HUDEP-2 (cell line): ENCODE measurements around the gene LMO2.
A peak's percentile ranks its signal among the peaks of the same experiment; 100 is the strongest.

ENCODE experiments used
- DNase-seq, 76 experiments: peaks; one replicate each; lab custom pipeline; 2025; ENCODE audit not compliant: unreplicated experiment in 76 of 76; lab: John Stamatoyannopoulos, UW

Gene LMO2

GRCh38 chr11:33916736-33917135 is 24.9 kb upstream of the LMO2 start:
- no peak for DNase-seq

DNA sequence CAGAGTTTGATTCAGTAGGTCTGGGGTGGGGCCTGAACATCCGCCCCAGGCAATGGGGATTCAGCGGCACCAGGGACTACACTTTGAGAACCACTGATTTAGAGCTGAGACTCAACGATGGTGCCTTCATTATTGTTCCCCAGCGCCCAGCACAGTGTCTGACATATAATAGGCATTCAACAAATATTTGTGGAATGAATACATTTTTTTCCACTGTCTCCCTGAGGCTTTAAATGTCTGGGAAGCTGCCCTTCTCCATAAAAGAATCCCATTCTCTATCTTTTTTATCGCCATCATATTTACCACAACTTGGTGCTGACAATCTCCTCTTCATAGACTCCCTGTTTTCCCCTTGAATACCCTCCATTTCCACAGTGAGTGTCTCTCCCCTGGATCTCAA is 23.6 kb upstream of the LMO2 start:
- DNase-seq: no peak

GRCh38 chr11:33913991-33914390 is 22.1 kb upstream of the LMO2 start:
- no peak for DNase-seq

- peak in 29 of 76 experiments; percentile 8 to 55 (median 23) for DNase-seq
Measured at GRCh38 chr11:33912405-33913361, 20.8 kb upstream of the LMO2 start.

GRCh38 chr11:33910958-33911339 is 19.1 kb upstream of the LMO2 start:
- no peak for DNase-seq

DNA sequence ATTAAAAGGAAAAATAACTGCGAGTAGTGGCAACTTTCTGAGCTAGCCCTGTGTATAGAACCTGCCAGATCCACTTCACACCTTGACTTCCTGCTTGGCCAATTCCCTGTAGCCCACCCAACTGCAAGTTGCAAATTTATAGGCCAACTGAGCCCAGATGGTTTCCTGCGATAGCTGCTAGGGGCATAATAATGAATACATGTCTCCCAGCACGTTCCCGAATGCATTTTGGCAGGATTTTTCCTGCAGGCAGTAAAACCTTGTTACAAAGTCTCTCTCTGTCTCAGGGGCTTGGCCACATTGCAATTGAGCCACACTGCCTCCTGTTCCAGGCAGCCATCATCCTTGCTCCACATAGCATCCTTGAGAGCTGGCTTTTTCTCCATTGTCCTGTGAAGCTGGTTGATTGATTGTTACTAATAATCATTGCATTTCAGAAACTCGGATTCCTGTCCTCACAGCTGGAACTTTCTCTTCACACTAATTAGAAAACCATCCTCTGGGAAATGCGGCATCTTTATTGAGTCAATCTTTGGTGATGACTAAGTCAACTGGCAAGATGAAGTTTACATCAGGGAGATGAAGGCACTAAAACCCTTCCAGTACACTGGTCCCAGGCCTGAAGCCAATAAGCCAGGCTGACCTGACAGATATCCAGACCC is 18.6 kb upstream of the LMO2 start:
- DNase-seq: no peak

- no peak for DNase-seq
Measured at GRCh38 chr11:33909552-33909951, 17.7 kb upstream of the LMO2 start.

DNA sequence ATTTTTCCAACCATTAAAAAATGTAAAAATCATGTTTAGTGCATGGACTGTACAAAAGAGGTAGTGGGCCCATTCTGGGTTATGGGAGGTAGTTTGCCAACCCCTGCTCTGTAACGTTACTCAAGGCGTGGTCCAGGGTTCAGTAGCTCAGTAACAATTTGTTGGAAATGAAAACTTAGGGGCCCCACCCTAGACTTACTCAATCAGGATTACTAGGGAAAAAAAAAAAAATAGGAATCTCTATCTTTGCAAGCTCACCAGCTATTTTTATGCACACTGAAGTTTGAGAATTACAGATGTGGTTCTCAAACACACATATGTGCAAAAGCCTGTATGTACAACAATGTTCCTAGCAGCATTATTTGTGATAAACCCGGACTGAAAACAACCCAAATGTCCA is 17.3 kb upstream of the LMO2 start:
- no peak for DNase-seq

DNA sequence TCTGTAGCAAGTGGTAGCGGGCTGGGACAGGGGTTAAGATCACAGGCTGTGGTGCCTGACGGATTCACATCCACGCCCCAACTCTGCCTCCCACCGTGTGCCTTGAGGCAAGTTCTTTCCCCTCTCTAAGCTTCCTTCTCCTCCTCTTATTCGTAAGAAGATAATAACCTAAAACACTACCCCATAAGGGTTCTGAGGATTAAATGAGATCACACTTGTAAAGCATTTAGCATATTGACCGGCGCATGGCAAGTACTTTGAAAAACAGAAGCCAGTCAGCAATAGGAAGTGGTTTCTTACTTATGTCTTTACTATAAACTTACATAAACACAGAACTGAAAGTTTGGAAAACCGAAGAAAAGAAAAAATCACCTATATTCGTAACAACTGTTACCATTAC is 15.5 kb upstream of the LMO2 start:
- DNase-seq: no peak

DNA sequence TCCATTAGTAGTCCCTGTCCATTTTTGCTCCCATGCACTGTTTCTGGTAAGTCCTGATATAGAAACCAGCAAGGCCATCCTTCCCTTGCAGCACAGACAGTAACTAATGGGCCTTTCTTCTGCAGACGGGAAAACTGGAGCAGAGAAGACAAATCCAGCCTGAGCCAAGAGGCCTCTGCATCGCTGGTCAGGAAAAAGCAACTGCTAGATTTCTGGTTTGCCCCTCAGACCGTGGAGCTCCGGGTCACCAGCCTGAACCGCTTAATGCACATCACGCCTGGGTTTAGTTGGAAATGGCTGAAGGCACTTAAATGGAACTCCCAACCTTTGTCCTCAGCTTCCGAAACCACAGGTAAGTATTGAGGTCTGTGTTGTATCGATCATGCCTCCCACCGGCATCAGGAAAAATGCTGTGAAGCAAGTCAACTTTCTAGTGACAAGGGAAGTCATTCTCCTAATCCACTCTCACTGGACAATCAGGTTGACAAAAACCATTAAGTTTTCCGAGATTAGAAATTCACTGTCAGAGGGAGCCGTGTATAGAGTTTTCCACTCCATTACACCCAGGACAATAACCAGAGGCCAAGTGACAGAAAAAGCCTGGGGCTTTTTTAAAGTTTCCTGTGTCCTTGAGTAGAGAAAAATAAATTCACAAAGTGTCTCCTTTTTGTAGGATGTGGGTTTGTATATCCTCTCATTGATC is 14.8 kb upstream of the LMO2 start:
- no peak for DNase-seq

GRCh38 chr11:33904102-33904501 is 12.2 kb upstream of the LMO2 start:
- no peak for DNase-seq

- no peak for DNase-seq
Measured at GRCh38 chr11:33900159-33900840, 8.4 kb upstream of the LMO2 start.

- DNase-seq: peak in 16 of 76 experiments; percentile 8 to 42 (median 24)
Measured at GRCh38 chr11:33899400-33900037, 7.6 kb upstream of the LMO2 start.

GRCh38 chr11:33898957-33899356 is 7.1 kb upstream of the LMO2 start:
- peak in 7 of 76 experiments; percentile 11 to 45 (median 32) for DNase-seq

DNA sequence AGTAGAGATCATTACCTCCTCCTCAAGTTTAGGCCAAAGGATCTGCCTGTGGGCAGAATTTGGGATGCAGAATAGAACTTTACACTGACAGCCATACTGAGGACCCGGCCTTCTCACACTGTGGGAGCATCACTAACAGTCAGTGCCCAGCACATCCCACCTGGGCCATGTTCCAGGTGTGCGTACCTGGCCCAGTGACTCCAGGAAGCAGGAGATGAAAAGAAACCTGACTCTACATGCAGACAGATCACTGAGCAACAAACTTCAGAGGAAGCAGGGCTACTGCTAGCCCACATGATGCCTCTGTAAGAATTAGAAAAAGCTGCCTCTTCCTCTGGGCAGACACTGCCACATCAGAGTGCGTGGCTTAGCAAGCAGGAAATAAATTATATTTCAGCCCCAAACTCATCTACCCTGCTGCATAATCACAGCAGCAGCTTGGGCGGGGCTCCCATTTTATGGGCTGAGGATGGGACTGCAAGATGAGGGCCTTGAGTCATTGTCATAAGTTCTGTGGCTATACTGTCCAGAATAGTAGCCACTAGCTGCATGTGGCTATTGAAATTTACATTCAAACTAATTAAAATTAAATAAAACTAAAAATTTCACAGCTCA is 6.0 kb upstream of the LMO2 start:
- DNase-seq: peak in 6 of 76 experiments; percentile 5 to 19 (median 14)

DNA sequence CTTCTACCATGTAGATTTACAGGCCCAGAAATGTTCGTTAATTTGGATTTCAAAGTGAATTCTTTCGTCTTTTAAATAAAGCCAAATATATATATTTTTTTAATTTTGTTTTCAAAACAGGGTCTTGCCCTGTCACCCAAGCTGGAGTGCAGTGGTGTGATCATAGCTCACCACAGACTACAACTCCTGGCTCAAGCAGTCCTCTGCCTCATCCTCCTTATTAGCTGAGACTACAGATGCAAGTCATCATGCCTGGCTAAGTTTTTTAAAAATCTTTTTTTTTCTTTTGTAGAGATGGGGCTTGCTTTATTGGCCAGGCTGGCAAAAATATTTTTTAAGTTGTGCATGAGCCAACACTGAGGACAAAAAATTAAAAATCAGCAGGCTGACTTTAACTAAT is 5.0 kb upstream of the LMO2 start:
- DNase-seq: no peak

DNA sequence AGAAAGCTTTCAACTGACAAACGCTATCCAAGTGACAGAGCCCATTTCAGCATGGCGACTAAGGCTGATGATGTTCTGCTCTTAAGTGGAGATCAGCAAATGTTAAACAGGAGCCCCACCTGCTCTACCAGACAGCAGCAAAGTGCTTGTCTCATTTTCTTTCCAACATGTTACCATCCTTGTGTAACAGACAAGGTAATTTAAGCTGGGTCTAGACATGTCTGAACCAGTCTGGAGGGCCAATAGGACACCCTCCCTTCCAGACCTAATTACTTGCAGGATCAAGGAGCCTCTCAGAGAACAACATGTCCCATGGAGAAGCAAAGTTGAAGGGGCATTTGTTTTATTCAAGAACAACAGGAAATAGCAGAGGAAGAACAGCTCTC is 3.9 kb upstream of the LMO2 start:
- no peak for DNase-seq

- peak in 37 of 76 experiments; percentile 16 to 78 (median 47) for DNase-seq
Measured at GRCh38 chr11:33894398-33894746, 2.5 kb upstream of the LMO2 start.

DNA sequence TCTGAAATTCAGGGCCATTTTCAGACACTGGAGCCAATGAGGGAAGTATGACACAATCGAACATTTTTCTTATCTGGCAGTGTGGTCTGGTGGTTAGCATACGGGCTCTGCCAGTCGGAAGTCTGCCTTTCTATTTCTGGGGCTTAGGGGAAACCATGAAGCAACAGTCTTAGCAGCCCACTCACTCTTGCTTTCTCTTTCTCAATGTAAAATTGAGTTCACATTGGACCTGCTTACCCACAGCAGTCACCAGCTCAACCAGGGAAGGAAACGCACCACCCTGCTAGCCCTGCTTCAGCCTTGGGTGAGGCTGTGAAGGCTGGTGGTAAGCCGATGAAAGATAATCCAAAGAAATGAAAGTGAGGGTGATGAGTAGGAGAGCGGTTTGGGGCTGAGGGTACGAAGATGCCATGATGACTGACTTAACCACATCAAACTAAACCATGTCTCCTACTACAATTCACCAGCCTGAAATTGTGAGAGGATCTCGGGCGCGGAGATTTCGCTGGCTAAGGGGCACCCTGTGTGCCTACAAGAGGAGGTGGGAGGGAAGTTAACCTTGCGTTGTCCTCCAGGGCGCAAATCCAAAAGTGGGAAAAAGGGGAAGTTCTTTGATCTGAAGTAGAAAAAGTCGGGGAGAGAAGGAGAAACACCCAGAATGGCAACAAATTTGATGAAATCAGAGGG is 2.0 kb upstream of the LMO2 start:
- DNase-seq: peak in 59 of 76 experiments; percentile 24 to 85 (median 55)
